Thyroid gland (tissue), 4 donors: ENCODE measurements around the gene NAT10. TPM values are rescaled to one million over a fixed set of nuclear protein-coding genes. Genes with fewer than 3 reads are reported as not detected.

Experiments used
- DNase-seq, 2 donors: peaks; one replicate each; pipeline ENCODE4 v3.0.0-alpha.2; 2019
- H3K27ac ChIP-seq, 3 donors: fragments of 200-600 bp; sonication (generic); 1 replicate in 2 of 3; 2 replicates in 1 of 3; pipeline ENCODE4 v1.5.1; 2016 to 2019; ENCODE audit warnings: mild to moderate bottlenecking in 1 of 3, moderate library complexity in 1 of 3
- H3K27me3 ChIP-seq: fragments of 200-600 bp; sonication (generic); one replicate; pipeline ENCODE4 v1.5.1; 2019
- H3K36me3 ChIP-seq, 2 donors: fragments of 200-600 bp; sonication (generic); one replicate each; pipeline ENCODE4 v1.5.1; 2016 to 2019
- H3K4me1 ChIP-seq, 2 donors: fragments of 200-600 bp; sonication (generic); one replicate each; pipeline ENCODE4 v1.5.1; 2017 to 2019
- H3K4me3 ChIP-seq, 3 donors: fragments of 200-600 bp; sonication (generic); replicated peaks in 1 of 3; 1 replicate in 2 of 3; 2 replicates in 1 of 3; pipeline ENCODE4 v1.5.1; 2016; ENCODE audit warnings: mild to moderate bottlenecking in 1 of 3
- H3K9me3 ChIP-seq: fragments of 200-600 bp; sonication (generic); one replicate; pipeline ENCODE4 v1.5.1; 2017
- POLR2A ChIP-seq, 2 donors: fragments of 450-650 bp; IDR thresholded peaks; one replicate each; pipeline ENCODE4 v1.6.1; 2017; ENCODE audit warnings: antibody characterized with exemption in 2 of 2, mild to moderate bottlenecking in 2 of 2, moderate library complexity in 1 of 2
- WGBS, 2 donors: methylation state at CpG; one replicate each; pipeline ENCODE4 v1.1.5; 2017; 5-methylcytosine and 5-hydroxymethylcytosine counted together
- intact Hi-C: fragments of 100-400 bp; cut with DNase I; formaldehyde crosslinking; loops from one replicate; pipeline ENCODE4 v1.15.1; 2023
- total RNA-seq, 4 donors: library from RNA; depleted of rRNA; stranded (reverse); fragments of >200 nt; gene quantifications; one replicate each; pipeline ENCODE4 v1.2.3, GENCODE V29; 2016
- TF ChIP-seq, protein P1 (sequence below), 6 experiments: fragments of 200-600 bp in 3 of 6; fragments of 450-650 bp in 3 of 6; sonication (generic) in 3 of 6; IDR thresholded peaks; one replicate each; pipeline ENCODE4 v1.5.1; 2016 to 2019; ENCODE audit warnings: antibody characterized with exemption in 6 of 6, mild to moderate bottlenecking in 2 of 6, inconsistent platforms in 1 of 6, moderate library complexity in 1 of 6

NAT10 gene
- 10 to 100 TPM; 25.9 to 32.9 (median 31.2) TPM for total RNA-seq

DNA sequence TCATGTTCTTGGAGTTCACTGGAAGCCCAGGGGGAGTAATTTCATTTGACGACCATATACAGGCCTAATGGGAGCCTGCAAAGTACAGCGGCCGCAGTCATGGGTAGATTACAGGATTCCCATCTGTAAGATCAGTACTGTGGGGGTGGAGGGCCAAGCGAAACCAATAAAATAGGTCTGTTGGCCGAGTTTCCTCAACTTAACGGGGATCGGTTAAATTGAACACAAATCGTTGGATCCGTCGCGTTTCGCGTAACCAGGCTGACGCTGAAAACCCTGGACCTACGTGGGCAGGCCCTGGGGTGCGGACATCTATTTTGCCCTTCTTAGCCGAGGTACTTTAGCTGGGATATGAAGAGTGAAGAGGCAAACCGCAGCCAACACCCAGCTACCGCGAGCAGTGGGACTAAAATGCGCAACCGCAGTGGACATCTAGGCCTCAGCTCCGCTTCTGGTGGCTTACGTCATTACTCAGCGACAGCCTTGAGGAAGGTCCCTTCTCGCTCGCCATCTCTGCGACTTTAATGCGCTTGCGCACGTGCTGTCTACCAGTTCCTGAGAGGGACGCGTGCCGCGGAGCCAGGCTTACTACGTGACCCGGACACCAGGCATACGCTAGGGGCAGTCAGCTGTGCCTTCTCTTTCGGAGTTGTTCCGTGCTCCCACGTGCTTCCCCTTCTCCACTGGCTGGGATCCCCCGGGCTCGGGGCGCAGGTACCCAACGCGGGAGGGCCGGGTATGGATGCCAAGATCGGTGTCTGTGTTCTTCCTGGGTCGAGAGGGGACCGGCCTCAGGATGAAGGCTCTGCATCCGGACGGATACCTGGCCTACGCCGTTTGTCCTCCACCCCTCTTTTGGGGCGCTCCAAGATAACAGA, at the start of gene NAT10:
TSS of gene NAT10 (plus strand) at position 551 of the 878 bp plus-strand sequence. CDS start 2,597 bp downstream, outside the sequence.
- Histone ChIP-seq H3K4me1 (peaks cover 8 to 16% of the 10 kb centered on the region in 2 donors), H3K4me3 (peak within 1 kb of the TSS; percentile 45 to 89 (median 73)), H3K27ac (peak within 1 kb of the TSS; percentile 39 to 92 (median 91)), H3K9me3 (no peaks in the 10 kb centered on the region), H3K27me3 (no peaks in the 10 kb centered on the region), H3K36me3 (peaks cover 19 to 28% of the 10 kb centered on the region in 2 donors)
- peak; percentile 96 to 97 for DNase-seq
- TF ChIP-seq POLR2A (IDR thresholded peaks at IDR 0.05), result peak in 1 of 2 donors; percentile 85
- TF ChIP-seq, protein P1, sequence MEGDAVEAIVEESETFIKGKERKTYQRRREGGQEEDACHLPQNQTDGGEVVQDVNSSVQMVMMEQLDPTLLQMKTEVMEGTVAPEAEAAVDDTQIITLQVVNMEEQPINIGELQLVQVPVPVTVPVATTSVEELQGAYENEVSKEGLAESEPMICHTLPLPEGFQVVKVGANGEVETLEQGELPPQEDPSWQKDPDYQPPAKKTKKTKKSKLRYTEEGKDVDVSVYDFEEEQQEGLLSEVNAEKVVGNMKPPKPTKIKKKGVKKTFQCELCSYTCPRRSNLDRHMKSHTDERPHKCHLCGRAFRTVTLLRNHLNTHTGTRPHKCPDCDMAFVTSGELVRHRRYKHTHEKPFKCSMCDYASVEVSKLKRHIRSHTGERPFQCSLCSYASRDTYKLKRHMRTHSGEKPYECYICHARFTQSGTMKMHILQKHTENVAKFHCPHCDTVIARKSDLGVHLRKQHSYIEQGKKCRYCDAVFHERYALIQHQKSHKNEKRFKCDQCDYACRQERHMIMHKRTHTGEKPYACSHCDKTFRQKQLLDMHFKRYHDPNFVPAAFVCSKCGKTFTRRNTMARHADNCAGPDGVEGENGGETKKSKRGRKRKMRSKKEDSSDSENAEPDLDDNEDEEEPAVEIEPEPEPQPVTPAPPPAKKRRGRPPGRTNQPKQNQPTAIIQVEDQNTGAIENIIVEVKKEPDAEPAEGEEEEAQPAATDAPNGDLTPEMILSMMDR (IDR thresholded peaks at IDR 0.05), result peak in 1 of 6 experiments; percentile 34
- intact Hi-C loops, result loop anchor here (10.0 kb wide), 1 partner anchor 111 kb away; no protein-coding TSS in a partner anchor
- WGBS, 2 donors, result 1 to 2% methylated on average over 23 to 53 of the region's 55 CpGs

DNA sequence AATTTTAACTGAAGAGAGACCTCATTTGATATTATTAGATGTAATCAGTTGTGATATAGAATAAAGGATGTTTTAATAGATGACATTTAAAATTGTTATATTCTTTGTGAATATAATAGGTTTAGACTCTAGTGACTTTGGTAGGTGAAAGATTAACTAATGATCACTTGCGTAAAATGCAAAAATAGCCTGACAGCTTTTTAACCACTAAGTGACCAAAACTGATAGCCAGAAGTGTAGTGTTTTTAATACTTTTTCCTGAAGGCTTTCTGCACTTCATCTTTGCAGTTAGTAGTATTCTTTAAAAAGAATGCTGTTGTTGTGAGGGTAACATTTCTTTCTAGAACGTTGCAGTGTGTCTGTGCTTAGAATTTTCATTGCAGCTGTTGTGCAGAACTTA, 48.8 kb upstream of the NAT10 start:
- H3K36me3 ChIP-seq, result no peaks in the 10 kb centered on the region
- WGBS, 2 donors, result 42 to 47% methylated on average over 2 of the region's 2 CpGs
- H3K27me3 ChIP-seq, result no peaks in the 10 kb centered on the region
- peaks cover 35 to 39% of the 10 kb centered on the region in 2 donors for H3K4me1 ChIP-seq
- H3K9me3 ChIP-seq, result no peaks in the 10 kb centered on the region
- H3K27ac ChIP-seq, result no peak overlapping the region
- TF ChIP-seq, protein P1 (IDR thresholded peaks at IDR 0.05), result no peak
- no peak for TF ChIP-seq POLR2A (IDR thresholded peaks at IDR 0.05)
- intact Hi-C loops, result no loop called here
- no peak overlapping the region for H3K4me3 ChIP-seq
- DNase-seq, result no peak

DNA sequence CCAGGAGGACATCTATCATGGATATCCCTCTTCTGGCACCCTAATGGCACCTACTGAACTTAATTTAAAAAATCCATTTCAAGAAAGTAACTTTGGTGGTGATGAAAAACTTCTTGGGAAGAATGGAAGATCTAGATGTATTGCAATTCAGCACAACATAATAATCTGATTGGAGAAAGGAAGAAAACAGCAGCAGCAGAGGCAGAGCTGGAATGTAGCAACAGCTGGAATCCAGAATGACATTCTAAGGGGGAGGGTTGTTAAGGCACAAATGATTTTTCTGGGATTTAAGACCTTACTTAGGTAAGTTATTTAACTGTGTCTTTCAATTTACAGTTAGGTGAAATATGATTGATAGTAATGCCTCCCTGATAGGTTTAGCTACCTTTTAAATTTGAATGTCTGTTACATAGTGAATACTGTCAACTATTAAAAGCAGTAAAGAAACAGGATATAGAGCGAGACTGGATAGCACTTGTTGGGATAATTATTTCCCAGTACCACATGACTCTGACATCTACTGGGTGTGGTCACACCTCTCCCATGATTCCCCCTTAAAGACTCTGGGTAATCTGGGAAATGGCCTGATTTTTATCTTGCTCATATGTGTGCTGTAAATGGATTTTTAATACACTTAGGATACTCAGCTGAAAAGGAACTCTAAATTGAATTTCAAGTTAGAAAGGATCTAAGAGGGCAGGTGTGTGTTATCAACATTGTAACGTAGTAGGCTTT, 42.2 kb upstream of the NAT10 start:
- Histone ChIP-seq H3K4me3 (no peak overlapping the region), H3K27me3 (no peaks in the 10 kb centered on the region), H3K4me1 (peaks cover 0 to 11% of the 10 kb centered on the region in 2 donors), H3K9me3 (no peaks in the 10 kb centered on the region), H3K36me3 (no peaks in the 10 kb centered on the region), H3K27ac (no peak overlapping the region)
- WGBS, 2 donors, result 88 to 90% methylated on average over 2 of the region's 2 CpGs
- DNase-seq, result no peak
- no peak for TF ChIP-seq POLR2A (IDR thresholded peaks at IDR 0.05)
- TF ChIP-seq, protein P1 (IDR thresholded peaks at IDR 0.05), result no peak
- intact Hi-C loops, result no loop called here

DNA sequence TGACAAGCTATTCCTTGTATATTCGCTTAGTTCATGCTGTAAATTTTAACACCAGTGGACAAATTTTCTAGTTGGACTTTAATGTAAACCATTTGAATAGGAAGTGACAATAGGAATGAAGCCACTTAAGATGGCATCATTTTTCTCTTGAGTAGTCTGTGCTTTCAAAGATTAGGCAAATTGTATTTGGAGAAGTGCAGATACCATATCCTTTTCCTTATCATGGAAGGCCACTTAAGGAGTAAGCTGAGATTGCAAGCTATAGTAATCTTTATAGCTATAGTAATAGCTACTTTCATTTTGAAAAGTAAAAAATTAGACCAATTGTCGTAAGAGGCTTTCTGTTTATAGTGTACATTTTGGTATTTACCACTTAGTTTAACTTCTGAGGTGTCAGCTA, 41.1 kb upstream of the NAT10 start:
- Histone ChIP-seq H3K4me1 (peaks cover 0 to 8% of the 10 kb centered on the region in 2 donors), H3K27me3 (no peaks in the 10 kb centered on the region), H3K36me3 (no peaks in the 10 kb centered on the region), H3K4me3 (no peak overlapping the region), H3K27ac (no peak overlapping the region), H3K9me3 (no peaks in the 10 kb centered on the region)
- TF ChIP-seq, protein P1 (IDR thresholded peaks at IDR 0.05), result no peak
- no peak for TF ChIP-seq POLR2A (IDR thresholded peaks at IDR 0.05)
- WGBS, 2 donors, result 94 to 100% methylated on average over 2 of the region's 2 CpGs
- no peak for DNase-seq
- intact Hi-C loops, result no loop called here
